ENCODE data around the gene ATP13A2.

The ATP13A2 gene

DNA sequence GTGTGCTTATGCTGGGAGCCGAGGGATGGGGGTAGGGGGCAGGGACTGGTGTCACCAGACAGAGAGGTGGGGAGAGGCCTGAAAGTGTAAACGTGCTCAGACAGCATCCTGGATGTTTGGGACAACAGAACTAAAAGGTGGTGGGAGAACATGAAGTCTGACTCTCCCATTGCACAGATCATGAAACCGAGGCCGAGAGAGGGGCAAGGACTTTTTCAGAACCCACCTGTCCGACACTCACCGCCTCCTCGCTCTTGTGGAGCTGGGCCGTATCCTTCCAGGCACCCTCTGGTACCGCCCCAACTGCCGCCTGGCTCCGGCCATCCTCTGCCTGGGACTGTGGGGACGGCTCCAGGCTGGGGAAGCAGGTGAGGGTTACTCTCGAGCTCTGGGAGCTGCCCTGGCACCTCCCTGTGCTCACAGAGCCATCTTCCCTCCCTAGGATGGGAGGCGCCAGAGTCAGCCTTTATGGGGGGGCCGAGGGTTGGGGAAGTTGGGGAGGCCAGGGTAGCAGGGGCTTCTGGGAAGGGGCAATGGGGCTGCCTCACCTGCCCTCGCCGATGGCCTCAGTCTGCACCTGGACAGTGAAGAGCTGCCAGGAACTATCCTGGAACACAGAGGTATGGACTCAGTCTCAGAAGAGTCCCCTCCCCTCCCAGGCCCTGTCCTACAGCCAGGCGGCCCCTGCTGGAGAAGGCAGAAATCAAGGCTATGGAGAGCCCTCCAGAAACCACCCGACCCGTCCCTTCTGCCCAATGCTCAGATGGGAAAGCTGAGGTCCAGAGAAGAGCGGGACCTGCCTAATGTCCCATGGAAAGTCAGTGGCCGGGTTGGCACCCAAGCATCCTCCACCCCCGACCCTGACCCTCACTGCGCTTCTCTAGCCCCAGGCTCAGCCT lies 7.0 kb downstream of the ATP13A2 start:
- no peak for FAIRE-seq

DNA sequence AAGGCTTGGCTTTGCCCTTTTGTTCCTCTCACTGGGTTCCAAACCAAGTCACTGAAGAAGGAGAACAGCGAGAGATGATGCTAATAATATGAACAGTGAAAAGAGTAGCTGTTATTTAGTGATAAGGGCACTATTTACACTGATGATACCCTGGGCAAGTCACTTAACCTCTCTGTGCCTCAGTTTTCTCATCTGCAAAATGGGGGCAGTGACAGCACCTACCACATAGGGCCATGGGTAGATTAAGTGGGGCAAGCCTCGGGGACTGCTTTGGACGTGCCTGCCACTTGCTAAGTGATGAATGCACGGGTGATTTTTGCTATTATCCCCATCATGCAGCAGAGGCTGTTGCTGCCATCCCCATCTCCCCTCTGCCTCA lies 9.2 kb downstream of the ATP13A2 start:
- FAIRE-seq: no peak

DNA sequence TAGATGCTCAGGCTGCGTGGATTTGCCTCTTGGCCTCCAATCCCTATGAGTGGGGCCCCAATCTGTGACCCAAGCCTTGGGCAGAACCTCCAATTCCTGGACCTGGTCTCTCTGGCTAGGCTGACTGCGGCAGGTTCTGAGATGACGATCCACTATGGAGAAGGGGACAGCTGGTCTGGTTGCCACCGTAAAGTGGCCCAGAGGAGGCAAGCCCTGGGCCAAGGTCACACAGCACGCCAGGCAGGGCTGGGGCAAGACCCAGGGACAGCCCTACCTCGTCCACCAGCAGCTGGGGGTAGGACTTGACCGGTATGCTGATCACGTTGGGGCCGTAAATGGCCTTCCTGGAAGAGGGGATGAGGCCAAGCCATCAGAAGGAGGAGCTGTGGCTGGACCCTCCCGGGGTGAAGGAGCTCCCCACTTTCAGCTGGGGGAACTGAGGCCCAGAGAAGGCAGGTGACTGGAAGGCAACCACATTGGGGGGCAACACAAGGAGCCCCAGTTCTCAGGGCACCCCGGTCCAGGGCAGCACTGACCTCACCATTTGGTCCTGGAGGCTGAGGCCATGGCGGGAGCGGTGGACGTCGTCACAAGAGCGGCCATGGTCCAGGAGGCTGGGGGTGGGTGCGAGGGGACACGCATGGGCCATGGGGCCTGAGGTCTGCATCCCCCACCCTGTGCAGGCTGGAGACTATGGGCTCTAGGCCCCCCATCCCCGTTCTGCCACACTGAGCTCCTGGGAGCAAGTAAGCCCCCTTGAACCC lies 9.8 kb downstream of the ATP13A2 start:
- FAIRE-seq: no peak

DNA sequence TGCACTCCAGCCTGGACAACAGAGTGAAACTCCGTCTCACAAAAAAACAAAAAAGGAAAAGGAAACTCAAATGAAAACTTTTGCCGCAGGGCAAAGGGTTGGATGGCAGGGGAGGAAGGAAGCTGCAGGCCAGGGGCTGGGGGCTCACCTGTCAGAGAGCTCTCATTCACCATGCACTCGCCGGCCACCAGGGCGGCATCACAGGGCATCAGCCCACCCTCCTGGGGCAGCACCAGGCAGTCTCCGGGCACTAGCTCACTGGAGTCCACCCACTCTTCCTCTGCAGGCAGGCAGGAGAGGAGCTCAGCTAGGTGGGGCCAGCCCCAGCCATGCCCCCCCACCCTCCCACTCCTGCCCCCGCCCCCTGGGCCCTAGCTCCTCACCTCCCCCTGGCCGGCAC lies 11.9 kb downstream of the ATP13A2 start:
- FAIRE-seq: no peak

DNA sequence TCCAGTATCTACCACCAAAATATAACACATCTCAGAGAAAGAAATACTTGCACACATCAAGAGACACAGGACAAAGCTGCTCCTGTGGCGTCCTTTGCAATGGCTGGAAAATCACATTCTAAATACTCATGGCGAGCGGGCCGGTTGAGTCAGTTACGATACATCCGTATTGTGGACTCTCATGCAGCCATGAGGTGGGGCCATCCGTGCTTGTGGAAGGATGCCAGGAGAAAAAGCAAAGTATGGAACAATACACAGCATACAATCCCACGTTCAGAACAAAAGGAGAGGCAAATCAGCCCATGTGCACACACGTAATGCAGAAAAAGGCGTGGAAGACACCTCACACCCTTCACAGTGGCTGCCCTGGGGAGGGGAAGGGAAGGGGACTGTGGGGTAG lies 13.1 kb downstream of the ATP13A2 start:
- no peak for FAIRE-seq

DNA sequence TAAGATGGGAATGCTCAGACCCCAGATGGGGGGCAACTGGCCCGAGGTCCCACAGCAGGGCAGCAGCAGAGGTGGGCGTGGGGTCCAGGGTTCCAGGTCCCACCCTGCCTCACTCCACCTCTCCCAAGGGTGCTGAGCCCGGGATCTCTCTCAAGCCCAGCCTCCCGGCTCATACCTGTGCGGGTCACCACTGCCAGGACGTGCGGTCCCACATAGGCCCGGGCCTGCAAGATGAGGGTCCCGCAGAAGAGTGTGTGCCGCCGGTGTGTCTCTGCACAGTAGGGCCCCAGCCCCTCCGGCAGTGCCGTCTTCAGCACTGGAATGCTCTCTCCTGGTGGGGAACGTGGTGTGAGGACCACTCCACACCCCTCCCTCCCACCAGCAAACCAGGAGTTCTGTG lies 14.9 kb downstream of the ATP13A2 start:
- no peak for FAIRE-seq

DNA sequence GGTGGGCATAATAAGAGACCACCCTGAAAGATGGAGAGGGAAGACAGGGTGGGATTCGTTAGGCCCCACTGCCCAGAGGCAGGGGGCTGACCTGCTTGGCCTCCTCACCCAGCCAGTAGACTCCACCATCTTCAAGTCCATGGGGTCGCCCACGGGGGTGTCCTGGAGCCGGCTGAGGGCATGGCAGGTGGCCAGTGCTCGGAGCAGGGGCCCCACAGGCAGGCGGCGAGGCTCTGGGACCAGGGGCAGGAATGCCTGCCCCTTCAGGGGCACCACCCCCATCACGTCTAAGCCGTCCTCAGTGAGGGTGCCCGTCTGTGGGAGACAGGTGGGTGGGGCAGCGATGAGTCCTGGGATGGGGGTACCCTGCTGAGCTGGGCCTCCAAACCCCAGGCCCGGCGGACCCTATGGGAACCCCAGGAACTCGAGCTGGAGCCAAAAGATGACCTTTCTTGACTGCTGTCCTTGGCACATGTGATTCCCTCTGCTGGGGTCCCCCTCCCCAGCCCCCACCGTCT lies 18.1 kb downstream of the ATP13A2 start:
- FAIRE-seq: no peak

DNA sequence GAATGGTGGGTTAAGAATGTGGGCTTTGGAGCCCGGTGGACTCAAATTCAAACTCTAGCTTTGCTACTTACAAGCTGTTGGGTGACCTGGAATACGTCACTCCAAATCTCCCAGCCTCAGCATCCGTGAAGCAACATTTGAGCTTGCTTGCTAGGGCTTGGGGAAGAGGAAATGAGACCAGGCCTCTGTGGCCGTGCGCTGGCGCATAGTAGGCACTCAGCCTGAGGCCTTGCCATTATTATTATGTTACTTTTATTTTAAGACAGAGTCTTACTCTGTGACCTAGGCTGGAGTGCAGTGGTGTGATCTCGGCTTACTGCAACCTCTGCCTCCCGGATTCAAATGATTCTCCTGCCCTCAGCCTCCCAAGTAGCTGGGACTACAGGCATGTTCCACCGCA lies 19.1 kb downstream of the ATP13A2 start:
- FAIRE-seq: no peak

DNA sequence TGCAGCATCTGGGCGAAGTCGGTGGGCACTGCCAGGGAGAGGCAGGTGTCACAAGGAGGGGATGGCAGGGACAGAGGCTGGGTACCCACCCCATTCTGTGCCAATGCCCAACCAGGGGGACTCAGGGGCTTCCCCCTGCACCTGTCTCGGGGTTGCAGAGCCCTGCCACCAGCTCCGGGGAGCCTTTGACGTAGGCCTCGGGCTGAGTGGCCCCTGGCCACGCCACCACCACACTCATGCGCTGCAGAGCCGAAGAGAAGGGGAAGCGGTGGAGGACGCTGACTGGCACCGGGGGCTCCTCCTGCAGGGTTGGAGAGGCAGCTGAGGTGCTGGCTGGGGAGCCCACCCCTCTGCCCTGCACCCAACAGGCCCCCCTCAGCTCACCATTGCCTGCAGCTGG lies 19.6 kb downstream of the ATP13A2 start:
- FAIRE-seq: no peak

DNA sequence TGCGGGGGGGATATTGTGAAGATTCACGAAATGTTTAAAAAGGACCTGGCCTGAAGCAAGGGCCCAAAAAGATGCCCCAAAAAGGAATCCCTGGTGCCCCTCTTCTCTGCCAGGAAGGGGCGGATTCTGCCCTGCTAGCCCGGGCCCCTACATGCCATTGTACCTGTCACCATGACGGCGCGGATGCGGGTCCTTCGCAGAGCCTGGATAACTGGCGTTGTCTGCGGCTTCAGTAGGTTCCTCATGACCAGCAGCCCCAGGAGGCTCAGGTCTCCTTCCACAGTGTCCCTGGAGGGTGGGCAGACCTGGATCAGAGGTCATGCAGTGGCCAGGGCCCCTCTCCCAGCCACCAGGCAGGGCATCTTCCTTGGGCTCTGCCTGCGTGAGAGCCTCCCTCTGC lies 20.2 kb downstream of the ATP13A2 start:
- no peak for FAIRE-seq

DNA sequence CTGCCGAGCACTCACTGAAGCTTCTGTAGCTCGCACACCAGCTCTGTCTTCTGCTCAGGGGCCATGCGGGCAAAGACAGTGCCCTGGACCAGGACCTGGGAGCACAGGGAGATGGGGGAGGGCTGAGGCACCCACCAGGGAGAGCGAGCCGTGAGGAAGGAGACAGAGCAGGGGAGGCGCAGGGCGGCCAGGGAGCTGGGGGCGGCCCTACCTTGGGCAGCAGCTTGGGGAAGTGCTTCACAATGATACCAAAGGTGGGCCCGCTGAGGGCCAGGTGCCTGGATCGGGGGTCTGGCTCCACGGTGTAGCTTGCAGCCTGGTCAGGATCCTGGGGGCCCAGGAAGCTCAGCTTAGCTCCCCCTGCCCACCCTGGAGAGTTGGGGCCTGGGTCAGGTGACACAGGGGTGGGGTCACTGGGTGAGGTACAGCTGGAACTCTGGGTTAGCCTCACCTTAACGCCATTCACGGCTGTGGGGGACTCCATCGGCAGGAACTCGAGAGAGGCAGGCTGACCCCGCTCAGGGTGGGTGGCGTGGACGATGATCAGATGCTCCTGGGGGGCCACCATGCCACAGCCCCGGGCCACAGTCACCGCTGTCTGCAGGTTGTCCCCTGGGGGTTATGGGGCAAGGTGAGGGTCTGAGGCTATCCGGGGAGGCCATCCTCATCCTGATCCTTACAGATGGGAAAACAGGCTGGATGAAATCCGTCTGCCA lies 21.9 kb downstream of the ATP13A2 start:
- FAIRE-seq: no peak

DNA sequence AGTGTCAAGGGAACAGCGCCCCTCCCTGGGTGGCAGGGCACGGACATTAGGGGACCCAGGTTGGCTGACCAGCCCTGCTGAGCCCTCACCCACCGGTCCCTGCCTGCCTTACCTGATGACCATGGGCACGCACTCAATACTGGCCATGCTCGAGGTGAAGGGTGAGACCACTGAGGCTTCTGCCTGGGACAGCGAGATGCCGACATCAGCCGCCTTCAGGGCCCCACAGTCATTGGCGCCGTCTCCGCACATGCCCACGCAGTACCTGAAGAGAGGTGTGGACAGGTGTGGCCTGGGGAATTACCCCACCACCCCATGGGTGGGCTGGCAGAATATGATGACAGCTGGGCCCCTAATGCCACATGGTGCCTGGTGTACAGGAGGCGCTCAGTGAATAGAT lies 23.5 kb downstream of the ATP13A2 start:
- FAIRE-seq: no peak

DNA sequence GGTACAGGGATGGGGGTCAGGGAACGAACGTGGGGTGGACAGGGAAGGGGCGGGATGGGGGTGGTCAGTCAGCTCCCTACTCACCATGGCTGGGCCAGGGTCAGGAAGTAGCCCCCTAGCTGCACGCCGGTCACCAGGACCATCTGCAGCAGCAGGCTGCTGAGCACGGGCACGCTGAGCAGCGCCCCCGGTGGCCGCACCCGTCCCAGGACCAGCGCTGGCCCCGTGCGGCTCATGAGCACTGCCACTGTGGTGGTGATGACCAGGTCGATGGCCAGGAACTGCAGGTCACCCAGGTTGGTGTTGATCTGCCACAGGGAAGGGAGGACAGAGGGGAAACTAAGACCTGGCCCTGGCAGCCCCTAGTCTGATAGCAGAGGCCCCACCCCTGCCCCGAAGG lies 24.8 kb downstream of the ATP13A2 start:
- no peak for FAIRE-seq

DNA sequence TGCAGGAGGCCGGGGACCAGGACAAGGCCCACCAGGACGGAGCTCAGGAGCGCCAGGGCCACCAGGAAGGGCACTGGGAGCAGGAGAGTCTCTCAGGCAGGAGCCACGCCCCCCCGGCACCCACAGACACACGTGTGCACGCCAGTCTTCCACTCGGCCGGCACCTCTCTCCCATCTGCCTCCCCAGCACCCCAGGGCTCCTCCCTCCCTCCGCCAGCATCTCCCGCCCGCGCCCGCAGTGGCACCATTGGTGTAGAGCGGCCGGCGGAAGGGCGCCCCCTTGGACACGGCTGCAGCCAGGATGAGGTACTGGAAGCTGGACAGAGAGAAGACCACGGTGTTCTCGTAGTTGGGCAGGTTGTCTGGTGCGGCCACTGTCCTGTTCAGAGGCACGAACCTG lies 25.2 kb downstream of the ATP13A2 start:
- FAIRE-seq: no peak

DNA sequence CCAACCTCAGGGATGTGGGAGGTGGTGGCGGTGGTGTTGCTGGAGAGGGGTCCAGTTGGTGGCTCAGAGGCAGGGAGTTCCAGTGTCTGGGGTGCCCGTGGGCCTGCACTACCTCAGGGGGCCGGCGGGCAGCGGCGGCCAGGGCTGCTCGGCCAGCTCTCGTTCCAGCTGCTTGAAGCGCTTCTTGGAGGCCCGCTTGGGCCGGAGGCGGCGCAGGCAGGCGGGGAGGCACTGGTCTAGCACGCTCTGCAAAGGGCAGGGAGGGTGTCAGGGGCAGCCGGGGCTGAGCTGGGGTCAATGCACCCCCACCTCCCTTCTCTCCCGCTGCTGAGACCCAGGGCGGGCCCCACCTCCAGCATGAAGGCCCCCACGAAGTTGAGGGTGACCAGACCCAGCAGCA lies 25.6 kb downstream of the ATP13A2 start:
- FAIRE-seq: no peak

DNA sequence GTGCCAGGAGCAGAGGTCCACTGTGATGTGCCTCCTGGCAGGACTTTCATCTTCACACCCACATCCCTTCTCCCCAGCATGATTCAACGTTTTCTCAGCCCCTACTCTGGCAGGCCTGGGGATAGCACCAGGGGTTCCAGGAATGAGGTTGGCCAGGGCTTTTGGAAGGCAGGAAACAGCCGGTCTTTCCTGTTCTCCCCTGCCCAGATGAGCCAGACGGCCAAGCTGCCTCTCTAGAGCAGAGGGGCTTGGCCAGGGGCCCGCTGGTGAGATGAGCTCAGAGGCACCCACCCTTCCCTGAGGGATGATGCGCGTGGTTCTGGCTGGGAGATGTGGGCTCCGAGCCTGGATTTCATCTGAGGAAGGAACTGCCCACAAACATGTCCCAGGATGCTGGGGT lies 27.0 kb downstream of the ATP13A2 start:
- no peak for FAIRE-seq

DNA sequence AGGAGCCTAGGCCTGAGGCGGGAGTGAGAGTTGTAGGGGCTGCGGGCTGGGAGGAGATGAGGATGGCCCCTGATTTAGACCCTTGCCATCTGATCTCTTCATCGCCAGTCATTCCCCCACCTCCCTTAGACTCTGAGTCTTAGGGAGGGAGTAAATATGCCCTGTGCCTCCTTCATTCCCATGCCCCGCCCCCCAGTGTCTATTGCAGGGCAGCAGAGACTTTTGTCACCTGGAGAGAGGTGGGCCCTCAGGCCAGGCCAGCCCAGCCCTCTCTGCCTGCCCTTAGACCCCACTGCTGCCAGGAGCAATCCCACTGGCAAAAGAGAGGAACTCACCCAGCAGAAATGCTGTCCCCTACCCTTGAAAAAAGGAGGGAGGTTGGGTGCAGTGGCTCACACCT lies 28.1 kb downstream of the ATP13A2 start:
- no peak for FAIRE-seq

DNA sequence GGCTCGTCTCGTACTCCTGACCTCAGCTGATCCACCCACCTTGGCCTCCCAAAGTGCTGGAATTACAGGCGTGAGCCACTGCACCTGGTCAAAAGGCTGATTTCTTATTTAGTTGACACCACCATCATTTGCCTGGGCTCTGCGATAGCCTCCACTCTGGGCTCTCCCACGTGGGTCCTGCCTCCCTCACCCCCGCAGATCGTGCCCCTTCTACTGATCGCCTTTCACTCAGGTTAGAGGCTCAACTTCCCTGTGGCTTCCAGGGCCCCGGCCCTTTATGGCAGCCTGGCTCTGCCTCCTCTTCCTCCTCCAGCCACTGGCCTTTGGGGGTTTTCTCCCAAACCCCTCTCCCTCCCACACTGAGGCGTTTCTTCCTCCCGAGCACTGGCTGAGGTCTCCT lies 28.8 kb downstream of the ATP13A2 start:
- no peak for FAIRE-seq

DNA sequence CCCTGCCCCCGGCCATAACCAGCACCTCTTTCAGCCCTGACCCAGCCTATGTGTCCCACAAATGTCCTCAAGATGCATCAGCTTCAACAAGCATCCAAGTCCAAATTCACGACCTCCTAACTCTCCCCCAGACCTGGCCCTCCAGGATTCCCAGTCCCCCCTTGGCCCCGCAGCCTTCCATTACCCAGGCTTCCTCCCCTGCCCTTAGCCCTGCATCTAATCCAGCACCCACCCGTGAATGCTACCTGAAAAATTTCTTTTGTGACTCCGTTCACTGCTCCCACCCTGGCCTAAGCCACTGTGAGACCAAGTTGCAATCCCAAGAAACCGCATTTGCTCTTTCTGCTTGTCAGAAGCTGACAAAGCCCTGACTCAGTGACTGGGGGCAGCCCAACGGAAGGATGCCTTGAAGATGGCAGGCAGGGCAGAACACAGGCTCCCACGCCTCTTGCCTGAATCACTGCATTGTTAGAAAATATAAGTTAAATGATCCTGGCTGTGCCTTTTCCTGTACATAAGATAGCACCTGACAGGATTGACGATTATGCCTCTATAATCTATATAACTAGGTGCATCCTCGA lies 30.4 kb downstream of the ATP13A2 start:
- no peak for FAIRE-seq

DNA sequence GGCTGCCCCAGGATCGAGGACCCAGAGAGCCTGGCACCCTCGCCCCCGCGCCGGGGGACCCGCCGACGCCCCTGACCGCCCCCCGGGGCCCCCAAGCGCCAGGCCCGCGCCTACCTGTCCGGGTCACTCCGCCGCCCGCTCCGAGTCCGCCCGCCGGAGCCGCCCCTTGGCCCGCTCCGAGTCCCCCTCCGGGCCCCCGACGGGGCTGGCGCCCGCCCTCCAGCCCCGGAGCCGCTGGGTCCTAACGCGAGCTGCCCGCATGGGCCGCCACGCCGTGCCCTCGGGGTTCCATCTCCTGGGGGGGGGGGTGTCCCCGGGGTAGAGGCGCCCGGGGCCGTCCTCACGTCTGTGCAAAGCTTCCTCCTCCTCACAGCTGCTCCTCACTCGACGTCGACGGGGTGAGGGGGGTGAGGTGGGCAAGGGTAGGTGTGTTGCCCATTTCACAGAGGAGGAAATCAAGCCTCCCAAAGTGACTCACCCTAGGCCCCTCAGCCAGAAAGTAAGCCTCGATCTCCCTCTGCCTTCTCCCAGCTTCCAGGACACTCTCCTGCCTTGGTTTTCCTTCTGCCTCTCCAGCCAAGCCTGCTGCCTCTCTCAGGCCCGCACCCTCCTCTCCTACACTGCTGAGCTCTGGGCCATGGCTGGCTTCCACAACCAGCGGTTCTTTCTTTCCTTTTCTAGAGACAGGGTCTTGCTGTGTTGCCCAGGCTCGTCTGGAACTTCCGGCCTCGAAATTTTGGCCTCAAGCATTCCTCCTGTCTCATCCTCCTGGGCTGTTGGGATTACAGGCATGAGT lies 31.1 kb downstream of the ATP13A2 start, which contains the start of gene MFAP2:
MFAP2 (minus strand) TSS at position 148 of the 796 bp plus-strand sequence. CDS start 2,347 bp downstream, outside the sequence.
- FAIRE-seq: no peak

DNA sequence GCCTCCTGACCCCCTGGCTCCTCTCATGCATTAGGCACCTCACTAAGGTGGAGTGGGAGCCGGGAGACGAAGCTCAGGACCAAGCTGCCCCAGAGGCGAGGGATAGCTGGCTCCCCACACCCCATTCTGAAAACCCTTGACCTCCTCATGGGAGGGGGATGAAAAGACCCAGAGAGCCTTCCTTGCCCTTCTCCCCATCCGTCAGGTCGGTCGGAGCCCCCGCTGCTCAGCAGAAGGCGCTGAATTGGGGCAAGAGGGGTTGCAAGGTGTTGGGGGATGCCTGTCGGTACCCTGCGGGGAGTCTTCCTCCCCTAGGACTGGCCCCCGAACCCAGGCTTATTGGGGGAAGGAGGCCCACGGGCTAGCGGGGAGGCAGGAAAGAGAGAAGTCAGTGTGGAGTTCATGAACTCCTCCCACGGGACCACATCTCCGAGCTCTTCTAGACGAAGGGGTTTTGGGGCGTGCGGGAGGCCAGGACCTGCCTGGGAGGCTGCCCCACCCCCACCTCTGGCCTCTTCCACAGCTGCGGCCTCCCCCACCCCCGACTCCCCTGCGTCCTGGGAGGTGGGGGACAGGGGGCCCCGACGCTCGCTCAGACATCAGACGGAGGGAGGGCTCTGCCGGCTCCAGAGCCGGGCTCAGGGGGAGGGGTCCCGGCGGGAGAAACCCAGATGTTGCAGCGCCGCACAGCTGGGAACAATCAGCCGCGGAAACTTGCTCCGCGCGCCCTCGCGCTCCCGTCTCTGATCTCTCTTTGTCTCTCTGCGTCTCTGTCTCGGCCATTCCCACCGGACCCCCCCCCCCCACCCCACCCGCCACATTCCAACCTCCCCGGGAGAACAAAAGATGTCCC lies 32.0 kb downstream of the ATP13A2 start:
- no peak for FAIRE-seq

All from endometrium (tissue), 2 donors.